Measurements from ENCODE around the gene LRSAM1. TPM values are rescaled to one million over a fixed set of nuclear protein-coding genes. Genes with fewer than 3 reads are reported as not detected.
A peak's percentile ranks its signal among the peaks of the same experiment; 100 is the strongest.

Gene LRSAM1
- total and polyA plus RNA-seq, 2 of the 8 experiments (the other 6 are each of a cell fraction or from before 2014, with no cell fraction given): 9.7 to 18.3 TPM

DNA sequence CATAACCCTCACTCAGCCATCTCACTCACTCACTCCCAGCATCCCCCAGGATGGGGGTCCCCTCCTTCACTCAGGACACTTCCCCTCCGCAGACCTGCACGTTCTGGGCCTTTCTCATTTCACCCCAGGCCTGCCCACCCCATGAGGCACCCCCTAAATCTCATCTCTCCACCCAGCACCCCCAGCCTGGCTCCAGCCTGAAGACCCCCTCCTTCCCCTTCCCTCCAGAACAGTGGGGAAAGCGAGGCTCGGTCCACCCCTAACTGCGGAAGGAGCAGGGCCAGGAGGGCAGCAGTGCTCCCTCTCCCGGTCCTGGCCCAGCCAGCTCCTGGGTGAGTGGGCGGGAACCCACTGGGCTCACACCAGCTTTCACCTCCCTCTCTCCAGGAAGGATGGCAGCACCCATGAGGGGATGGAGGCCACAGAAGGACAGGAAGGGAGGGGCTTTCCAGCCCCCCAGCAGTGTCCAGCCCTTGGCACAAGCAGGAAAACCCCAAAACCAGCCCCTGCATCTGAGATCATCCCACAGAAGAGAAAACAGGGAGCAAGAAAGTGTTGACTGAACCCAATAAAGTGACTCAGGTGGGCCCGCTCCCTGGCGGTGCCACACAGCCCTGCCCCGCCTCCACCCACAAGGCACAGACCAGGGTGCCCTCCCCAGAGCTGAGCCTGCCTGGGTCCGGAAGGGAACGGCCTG, 55.0 kb downstream of the LRSAM1 start:
- 83% methylated on average over 10 of the region's 12 CpGs; no CpG with 5 or more reads in 1 of the 2 experiments for WGBS, 2 experiments (ENCODE audit: extremely low coverage in 1 of 2, insufficient coverage in 1 of 2, insufficient read length in 1 of 2, insufficient replicate concordance in 2 of 2, low coverage in 1 of 2, low lambda C conversion rate in 2 of 2, missing lambda C conversion rate in 1 of 2)
- H4K20me1 ChIP-seq (replicated peaks in 1 of 2; ENCODE audit: control insufficient read depth in 1 of 2, insufficient read depth in 2 of 2, low read length in 2 of 2): peaks cover 0 to 3% of the 10 kb centered on the region in 2 experiments
- TF ChIP-seq BACH1 (IDR thresholded peaks at IDR 0.05; ENCODE audit: low read length) (no peak), ZNF274 (IDR thresholded peaks at IDR 0.05; ENCODE audit: borderline replicate concordance, extremely low read depth, low read length) (no peak), EGR1 (IDR thresholded peaks at IDR 0.05; ENCODE audit: borderline replicate concordance, low read depth, low read length) (no peak), CHD1 (IDR thresholded peaks at IDR 0.05; ENCODE audit: low read depth, low read length) (no peak), TAF1 (IDR thresholded peaks at IDR 0.05; ENCODE audit: low read depth, low read length) (no peak), TAF7 (optimal IDR thresholded peaks at IDR 0.05; ENCODE audit: borderline replicate concordance, low read depth, low read length) (no peak), TCF12 (IDR thresholded peaks at IDR 0.05; ENCODE audit: low read depth, low read length) (no peak), KDM1A (IDR thresholded peaks at IDR 0.05; ENCODE audit: borderline replicate concordance, low read length) (no peak), SIN3A (conservative IDR thresholded peaks at IDR 0.05 in 1 of 2, IDR thresholded peaks at IDR 0.05 in 1 of 2; ENCODE audit: low read depth in 1 of 2, low read length in 2 of 2) (no peak), SP1 (IDR thresholded peaks at IDR 0.05; ENCODE audit: low read depth, low read length) (no peak)
- TF ChIP-seq, protein P1, sequence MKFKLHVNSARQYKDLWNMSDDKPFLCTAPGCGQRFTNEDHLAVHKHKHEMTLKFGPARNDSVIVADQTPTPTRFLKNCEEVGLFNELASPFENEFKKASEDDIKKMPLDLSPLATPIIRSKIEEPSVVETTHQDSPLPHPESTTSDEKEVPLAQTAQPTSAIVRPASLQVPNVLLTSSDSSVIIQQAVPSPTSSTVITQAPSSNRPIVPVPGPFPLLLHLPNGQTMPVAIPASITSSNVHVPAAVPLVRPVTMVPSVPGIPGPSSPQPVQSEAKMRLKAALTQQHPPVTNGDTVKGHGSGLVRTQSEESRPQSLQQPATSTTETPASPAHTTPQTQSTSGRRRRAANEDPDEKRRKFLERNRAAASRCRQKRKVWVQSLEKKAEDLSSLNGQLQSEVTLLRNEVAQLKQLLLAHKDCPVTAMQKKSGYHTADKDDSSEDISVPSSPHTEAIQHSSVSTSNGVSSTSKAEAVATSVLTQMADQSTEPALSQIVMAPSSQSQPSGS (IDR thresholded peaks at IDR 0.05; ENCODE audit: low read length): no peak

More for the DNA sequence above, 55.0 kb downstream of the LRSAM1 start:
- no peak overlapping the region for H3K9ac ChIP-seq (replicated peaks in 1 of 4; ENCODE audit: extremely low read depth in 1 of 4, low read depth in 3 of 4, low read length in 3 of 4)
- no peak overlapping the region for H2BK20ac ChIP-seq (ENCODE audit: low read length)
- H3K4me1 ChIP-seq (replicated peaks in 1 of 4; ENCODE audit: control insufficient read depth in 3 of 4, insufficient read depth in 4 of 4, low read length in 3 of 4): peaks cover 0 to 3% (median 0%) of the 10 kb centered on the region in 4 experiments; a peak in 3 of 7 replicates
- no peak overlapping the region for H2BK120ac ChIP-seq (replicated peaks; ENCODE audit: low read depth, low read length)
- no peaks in the 10 kb centered on the region for H3K23me2 ChIP-seq (ENCODE audit: low read depth, low read length)
- no peaks in the 10 kb centered on the region for H3K79me2 ChIP-seq (ENCODE audit: control insufficient read depth in 1 of 2, insufficient read depth in 2 of 2, low read length in 2 of 2)
- H3K9me3 ChIP-seq (ENCODE audit: insufficient read depth in 2 of 2, low read depth in 1 of 2, low read length in 1 of 2): no peaks in the 10 kb centered on the region
- H3K18ac ChIP-seq (ENCODE audit: extremely low read depth, low read length): peak overlapping the region; percentile 7; the same call in 1 of the 2 replicates
- no peaks in the 10 kb centered on the region for H3K79me1 ChIP-seq (ENCODE audit: low read depth, low read length)
- H3K4me3 ChIP-seq (ENCODE audit: extremely low read depth in 1 of 4, insufficient read depth in 2 of 4, low read depth in 3 of 4, low read length in 4 of 4): no peak overlapping the region
- no peak overlapping the region for H3K23ac ChIP-seq (ENCODE audit: insufficient read length)
- no peak overlapping the region for H4K5ac ChIP-seq (ENCODE audit: insufficient read length, low read depth, low read length)
- FAIRE-seq (no peak), DNase-seq (ENCODE audit: low read depth in 1 of 2, low spot score in 2 of 2) (no peak)
- H2AK5ac ChIP-seq (ENCODE audit: low read depth, low read length): no peak overlapping the region
- no peak overlapping the region for H3K56ac ChIP-seq (replicated peaks; ENCODE audit: insufficient read length, low read depth, low read length)
- no peak overlapping the region; the same call in 1 of the 2 replicates for H3K27ac ChIP-seq (ENCODE audit: low read depth, low read length)
- H2BK12ac ChIP-seq (ENCODE audit: low read depth, low read length): no peak overlapping the region
- ChIA-PET POLR2A (ENCODE audit: partially characterized antibody) (interaction anchor here (1.0 to 3.8 kb wide), 2 partner anchors 35 to 56 kb away, joined by 4 to 13 read pairs; partner anchors contain the start of genes LRSAM1 and RPL12), CTCF (ENCODE audit: partially characterized antibody) (interaction anchor here (1.0 to 11.4 kb wide), 8 partner anchors 11 to 84 kb away, joined by 3 to 193 read pairs (median 70); no protein-coding TSS in a partner anchor)
- no peak overlapping the region for H2BK15ac ChIP-seq (ENCODE audit: low read length)
- no peak overlapping the region for H3K4ac ChIP-seq (replicated peaks; ENCODE audit: insufficient read length, low read depth, low read length)
- no peak overlapping the region for H3K14ac ChIP-seq (ENCODE audit: insufficient read length)
- no peaks in the 10 kb centered on the region for H3K27me3 ChIP-seq (replicated peaks in 1 of 4; ENCODE audit: control insufficient read depth in 3 of 4, extremely low read depth in 1 of 4, insufficient read depth in 3 of 4, low read length in 3 of 4)
- H4K8ac ChIP-seq (ENCODE audit: extremely low read depth, insufficient read depth, low read length): peak overlapping the region; percentile 5; the same call in 1 of the 2 replicates
- no peak overlapping the region for H4K91ac ChIP-seq (replicated peaks; ENCODE audit: insufficient read length, low read length)
- H3K36me3 ChIP-seq (ENCODE audit: control insufficient read depth in 2 of 4, insufficient read depth in 4 of 4, low read length in 3 of 4): peaks cover 0 to 13% (median 1%) of the 10 kb centered on the region in 4 experiments; a peak in 1 of 8 replicates
- H3K4me2 ChIP-seq (ENCODE audit: insufficient read depth in 1 of 2, low read depth in 2 of 2, low read length in 2 of 2): no peak overlapping the region
- H2BK5ac ChIP-seq (ENCODE audit: low read depth, low read length): no peak overlapping the region
- no peak overlapping the region for H2AFZ ChIP-seq (ENCODE audit: low read length)

Measured in H1 (cell line).